GOT3 (cell line): ENCODE data around the gene GANAB.
"Not testable (repeated sequence)": the region's sequence is repeated elsewhere in the genome, so short reads cannot be mapped to it uniquely, and the experiment has no call there.

Source experiments
- DNase-seq: peaks from one replicate; lab custom pipeline; 2025; ENCODE audit warnings: mixed read lengths; lab: John Stamatoyannopoulos, UW

Gene GANAB

DNA sequence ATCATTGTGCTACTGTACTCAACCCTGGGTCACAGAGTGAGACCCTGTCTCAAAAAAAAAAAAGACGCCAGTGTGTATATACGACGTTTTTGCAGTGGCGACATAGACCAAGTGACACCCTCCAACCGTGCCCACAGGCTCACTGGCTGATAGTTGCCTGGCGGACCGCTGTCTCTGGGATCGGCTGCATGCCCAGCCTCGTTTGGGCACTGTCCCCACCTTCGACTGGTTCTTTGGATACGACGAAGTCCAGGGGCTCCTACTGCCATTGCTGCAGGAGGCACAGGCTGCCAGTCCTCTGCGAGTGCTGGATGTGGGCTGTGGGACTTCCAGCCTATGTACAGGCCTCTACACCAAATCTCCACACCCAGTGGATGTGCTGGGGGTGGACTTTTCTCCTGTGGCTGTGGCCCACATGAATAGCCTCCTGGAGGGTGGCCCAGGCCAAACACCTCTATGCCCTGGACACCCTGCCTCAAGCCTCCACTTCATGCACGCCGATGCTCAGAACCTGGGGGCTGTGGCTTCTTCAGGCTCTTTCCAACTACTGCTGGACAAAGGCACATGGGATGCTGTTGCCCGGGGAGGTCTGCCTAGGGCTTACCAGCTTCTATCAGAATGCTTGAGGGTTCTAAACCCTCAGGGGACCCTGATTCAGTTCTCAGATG lies 20.0 kb upstream of the GANAB start:
- no peak for DNase-seq

DNA sequence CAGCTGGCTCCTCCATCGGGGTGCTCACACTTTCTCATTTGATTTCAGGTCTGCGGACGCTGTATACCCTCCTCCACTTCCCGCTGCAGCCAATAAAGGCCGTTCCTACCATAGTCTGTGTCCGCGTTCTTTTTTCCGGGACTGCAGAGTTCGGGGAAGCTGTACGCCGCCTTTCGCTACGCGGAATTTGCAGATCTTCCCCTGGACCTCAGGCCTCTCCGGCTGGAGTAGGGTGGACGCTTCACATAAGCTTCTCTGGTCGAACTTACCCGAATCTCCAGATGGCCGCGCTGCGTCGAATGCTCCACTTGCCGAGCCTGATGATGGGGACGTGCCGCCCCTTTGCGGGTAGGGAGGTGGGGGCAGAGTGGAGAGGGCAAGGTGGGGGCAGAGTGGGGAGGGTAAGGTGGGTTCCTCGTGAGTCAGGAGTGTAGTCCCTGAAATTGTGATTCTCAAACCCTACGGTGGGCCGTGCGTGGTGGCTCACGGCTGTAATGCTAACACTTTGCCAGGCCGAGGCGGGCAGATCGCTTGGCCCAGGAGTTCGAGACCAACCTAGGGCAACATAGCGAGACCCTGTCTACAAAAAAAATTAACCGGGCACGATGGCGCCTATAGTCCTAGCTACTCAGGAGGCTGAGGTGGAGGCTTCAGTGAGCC lies 19.3 kb upstream of the GANAB start:
- no peak for DNase-seq

DNA sequence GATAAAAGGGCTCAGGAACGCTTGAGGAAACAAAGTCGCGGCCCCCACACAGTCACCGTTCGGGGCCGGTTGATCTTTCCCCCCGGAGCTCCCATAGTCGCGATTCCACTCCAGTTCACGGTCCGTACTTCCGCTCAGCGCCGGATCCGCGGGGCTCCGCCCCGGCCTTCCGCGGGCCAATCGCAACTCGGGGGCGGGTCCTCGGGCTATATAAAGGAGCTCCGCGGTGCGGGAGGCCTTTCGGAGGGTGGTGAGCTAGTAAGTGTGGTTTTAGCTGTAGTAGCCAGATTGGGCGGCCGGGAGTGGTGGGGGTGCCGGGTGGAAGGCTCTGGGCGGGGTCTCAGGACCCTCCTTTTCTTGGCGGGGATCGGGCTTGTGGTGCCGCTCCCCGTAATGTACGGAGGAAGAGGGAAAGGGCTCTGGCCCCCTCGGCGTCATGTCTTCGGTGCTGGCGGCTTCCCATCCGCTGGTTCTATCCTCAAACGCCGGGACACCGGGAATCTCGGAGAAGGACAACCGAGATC lies 18.7 kb upstream of the GANAB start, which contains the start of the genes C11orf98 and CSKMT:
TSS of gene C11orf98 (minus strand) at position 136 of the 524 bp plus-strand sequence. CDS start at position 95, 41 bp downstream.
TSS of gene CSKMT (plus strand) at position 238 of the 524 bp plus-strand sequence. CDS start 568 bp downstream, outside the sequence.
- peak; percentile 92 for DNase-seq

DNA sequence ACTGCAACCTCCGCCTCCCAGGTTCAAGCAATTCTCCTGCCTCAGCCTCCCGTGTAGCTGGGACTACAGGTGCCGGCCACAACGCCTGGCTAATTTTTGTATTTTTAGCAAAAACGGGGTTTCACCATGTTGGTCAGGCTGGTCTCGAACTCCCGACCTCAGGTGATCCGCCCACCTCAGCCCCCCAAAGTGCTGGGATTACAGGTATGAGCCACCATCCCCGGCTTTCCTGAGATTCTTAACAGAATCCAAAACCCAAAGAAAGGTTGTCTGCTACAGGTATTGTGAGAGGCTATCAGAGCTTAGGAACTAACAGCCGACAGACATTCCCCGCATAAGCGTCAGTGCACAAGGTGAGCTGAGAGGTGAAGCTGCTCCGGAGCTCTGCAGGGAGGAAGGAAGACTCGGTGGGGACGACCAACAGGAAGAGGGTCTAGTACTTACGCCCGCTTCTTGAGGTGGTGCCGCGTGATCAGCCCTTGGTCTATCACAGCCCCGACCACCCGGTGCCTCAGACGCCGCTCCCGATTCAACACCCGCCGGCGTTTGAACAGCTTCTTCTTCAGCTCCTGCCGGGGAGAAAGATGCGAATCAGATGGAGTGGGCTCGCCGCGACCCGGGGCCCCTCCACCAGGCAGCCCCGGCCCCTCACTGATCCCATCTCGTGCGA lies 18.1 kb upstream of the GANAB start:
- no peak for DNase-seq

DNA sequence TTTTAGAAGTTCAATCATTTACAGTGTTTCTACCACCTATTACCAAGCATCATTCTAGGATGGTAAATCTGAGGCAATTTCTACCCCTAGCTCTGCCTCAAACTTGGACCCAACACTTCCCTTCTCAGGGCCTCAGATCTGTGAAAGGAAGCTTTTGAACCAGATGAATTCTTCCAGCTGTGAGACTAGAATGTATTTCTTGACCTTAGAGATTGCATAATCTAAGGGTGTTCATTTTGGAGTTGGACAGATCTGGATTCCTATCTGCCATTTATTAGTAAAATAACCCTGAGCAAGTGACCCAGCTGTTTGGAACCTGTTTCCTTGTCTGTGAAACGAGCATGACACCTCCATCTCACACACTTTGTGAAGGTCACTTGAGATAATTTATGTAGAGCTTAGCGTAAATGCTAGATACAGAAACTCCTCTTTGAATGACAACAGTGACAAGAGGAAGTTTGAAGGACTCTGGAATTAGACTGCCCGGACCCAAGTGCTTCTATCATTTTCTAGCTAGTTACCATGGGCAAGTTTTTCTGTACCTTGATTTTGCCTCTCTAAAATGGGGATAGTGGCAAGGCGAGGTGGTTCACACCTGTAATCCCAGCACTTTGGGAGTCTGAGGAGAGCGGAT lies 10.5 kb upstream of the GANAB start:
- no peak for DNase-seq

- no peak for DNase-seq
These were observed 7.9 kb upstream of the GANAB start for GRCh38 chr11:62654297-62654696.

- no peak for DNase-seq
These were observed 6.0 kb upstream of the GANAB start for GRCh38 chr11:62652161-62653006.

GRCh38 chr11:62650283-62650682 lies 3.9 kb upstream of the GANAB start:
- DNase-seq: not testable (repeated sequence)

DNA sequence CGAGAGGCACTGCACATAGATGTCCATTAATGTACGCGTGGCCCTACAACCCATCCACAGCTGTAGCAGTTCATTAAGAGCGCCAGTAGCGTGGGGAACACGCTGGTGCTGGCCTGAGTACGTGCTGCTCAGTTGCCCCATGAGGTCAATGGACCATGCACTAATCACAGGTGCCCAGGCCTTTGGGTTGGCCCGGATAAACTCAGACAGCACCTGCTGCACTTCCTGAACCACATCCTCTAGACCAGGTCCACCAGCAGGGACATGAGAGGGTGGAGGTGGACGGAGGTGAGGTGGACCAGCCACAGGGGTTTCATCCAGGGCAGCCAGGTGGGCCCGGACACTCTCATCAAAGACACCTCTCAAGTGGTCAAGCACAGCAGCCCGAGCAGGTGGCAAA lies 3.1 kb upstream of the GANAB start:
- DNase-seq: no peak

GRCh38 chr11:62648967-62649364 lies 2.6 kb upstream of the GANAB start:
- no peak for DNase-seq

DNA sequence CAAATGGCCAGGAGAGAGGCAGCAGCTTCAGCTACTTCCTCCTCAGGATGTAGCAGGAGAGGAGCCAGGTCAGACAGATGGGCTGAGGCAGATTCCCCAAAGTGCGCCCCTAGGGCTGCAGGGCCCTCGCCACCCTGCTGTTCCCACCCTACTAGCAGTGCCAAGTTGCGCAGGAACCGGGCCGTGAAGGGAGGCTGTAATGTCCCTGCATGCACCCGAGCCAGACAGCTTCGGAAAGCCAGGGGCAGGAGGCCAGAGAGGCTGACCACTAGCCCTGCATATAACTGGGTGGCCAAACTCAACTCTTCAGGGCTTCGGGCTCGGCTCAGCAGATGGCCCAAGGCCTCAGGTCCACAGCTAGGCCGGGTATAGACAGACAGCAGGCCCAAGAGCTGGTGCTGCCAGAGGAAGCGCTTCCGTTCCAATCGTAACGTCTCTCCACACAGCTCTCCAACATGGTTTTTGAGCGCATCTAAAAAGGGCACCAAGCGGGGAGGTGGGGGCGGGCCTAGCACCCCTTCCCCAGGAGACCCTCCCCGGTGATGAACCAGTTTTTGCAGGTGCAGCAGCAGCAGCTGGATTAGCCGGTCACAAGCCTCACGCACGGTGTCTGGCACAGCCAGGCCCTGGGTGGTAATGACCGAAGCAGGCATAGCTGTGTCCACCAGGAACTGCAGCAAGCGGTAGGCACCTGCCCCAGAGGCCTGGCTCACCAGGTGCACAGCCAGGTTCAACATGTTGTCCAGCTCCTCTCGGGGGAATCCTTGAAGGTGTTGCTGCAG lies 2.0 kb upstream of the GANAB start:
- DNase-seq: no peak

DNA sequence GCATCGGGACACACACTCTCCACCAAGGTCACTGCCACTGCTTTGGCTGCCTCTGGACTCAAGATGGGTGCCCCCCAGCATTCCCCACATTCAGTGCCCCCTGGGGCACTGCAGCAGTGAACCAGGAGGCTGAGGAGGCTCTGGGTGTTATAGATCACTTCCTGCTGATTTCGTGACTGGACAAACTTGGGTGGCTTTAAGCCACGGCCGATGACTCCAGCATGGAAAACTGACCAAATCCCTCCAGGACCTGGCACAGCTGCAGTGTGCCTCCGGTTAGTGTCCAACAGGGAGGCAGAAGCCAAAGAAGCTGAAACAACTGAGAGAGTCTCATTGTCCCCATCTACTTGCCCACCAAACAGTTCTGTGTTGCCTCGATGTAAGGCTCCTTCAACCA lies 1.2 kb upstream of the GANAB start:
- peak; percentile 22 for DNase-seq

GRCh38 chr11:62646825-62647608 lies 604 bp upstream of the GANAB start:
- DNase-seq: no peak

- no peak for DNase-seq
These were observed 805 bp downstream of the GANAB start for GRCh38 chr11:62645671-62645945.

DNA sequence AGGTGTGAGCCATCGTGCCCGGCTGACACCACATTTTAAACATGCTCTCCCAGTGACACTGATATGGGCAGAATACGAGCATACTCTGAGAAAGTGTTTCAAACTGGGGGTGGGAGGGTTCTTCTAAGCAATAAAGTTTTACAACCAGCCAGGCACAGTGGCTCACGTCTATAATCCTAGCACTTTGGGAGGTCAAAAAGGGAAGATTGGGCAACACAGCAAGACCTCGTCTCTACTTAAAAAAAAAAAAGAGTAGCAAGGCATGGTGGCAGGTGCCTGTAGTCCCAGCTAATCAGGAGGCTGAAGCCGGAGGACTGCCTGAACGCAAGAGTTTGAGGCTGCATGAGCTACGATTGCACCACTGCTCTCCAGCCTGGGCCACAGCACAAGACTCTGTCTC lies 2.2 kb downstream of the GANAB start:
- DNase-seq: no peak

DNA sequence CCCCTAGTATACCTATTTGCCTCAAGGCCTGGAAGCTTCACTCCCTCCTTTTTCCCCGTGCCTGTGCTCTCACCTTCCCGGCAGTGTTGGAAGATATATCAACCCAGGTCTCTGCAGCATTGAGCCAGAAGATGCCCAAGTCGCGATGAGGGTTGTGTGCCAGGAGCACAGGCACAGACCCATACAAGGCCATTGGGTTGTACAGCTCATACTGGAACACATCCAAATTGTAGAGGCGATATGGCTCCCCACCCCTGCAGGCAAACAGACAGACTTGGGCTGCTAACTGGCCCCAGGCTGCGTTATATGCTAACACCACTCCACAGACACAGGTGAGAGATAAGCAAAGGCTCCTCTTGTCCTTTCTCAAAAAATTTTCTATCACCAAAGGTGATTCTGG lies 13.9 kb downstream of the GANAB start:
- DNase-seq: no peak

DNA sequence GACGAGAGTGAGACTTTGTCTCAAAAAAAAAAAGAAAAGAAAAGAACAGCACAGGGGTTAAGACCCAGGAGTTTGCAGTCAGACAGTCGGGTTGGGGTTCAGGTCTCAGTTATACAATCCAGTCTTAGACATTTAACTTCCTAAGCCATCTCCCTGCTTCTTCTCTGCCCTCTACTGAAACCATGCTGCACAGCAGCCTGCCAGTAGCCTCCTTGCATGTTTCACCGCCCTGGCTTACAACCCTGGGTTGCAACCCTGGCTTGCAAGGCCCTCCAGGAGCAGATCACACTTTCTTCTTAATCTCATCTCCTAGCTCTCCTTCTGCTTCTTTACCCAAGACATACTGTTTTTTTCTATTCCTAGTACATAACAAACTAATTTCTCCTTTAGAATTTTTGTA lies 18.7 kb downstream of the GANAB start:
- DNase-seq: no peak

DNA sequence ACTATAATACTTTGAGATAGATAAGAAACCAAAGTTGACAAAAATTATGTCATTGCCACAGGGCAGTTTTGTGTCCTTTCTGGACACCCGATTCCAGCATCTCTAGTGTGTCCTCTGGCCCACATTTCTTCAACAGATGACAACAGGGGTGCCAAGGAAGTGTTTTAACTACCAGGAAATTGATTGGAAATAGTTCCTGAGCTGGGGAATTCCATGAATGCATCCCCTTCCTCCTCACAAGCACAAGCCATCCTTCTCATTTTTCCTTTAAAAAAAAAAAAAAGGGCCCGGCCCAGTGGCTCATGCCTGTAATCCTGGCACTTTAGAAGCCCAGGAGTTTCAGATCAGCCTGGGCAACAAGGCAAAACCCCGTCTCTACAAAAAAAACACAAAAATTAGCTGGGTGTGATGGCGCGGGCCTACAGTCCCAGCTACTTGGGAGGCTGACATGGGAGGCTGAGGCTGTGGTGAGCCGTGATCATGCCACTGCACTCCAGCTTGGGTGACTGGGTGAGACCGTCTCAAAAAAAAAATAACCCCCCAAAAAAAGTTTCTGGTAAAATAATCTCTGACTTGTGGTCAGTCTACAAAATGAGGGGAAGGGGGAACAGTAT lies 23.8 kb downstream of the GANAB start:
- DNase-seq: no peak
